Myocyte (in vitro differentiated cells): ENCODE results near the gene CDC5L. TPM values are rescaled to one million over a fixed set of nuclear protein-coding genes. Genes with fewer than 3 reads are reported as not detected.

Experiments used
- DNase-seq: peaks from one replicate; pipeline ENCODE4 v3.0.0-alpha.2; 2012; ENCODE audit warnings: low read depth
- total RNA-seq: library from RNA; depleted of rRNA; stranded (reverse); fragments of >200 nt; gene quantifications from 2 replicates; pipeline ENCODE4 v1.2.3, GENCODE V29; 2014

CDC5L gene
- total RNA-seq, 1 donor from 2014 or later = 23.6 TPM

DNA sequence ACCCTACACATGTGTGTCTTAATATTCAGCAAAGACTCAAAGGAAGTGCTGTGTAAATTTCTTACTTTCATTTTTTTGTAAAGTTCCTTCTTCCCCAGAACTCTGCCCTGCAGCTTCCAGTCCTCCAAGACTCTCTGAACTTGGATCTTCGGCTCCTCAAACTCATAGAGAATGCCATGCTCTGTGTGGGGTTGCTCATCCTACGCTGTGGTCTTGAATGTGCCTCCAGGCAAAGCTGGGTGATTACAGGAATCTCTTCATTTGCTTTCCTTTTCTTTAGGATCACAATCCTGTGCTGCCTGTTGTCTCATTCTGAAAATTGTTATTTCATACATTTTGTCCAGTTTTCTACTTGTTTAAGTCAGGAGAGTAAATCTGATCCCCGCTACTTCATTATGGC is 14.5 kb upstream of the CDC5L start:
- no peak for DNase-seq

DNA sequence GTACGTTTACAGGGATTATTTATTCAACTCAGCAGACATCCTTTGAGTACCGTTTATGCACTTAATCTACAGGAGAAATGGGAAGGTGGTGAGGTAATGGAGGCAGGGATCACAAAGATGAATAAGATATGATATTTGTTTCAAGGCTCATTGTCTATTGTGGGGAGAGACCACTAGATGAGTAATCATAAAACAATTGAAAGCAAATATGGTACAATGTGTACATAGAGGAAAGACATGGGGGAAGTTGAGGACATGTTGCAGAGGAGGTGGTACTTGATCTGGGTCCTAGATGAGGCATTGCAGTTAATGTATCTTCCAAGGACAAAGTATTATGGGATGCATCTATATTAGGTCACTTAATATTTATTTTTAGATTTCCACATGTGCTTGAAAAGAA is 13.7 kb upstream of the CDC5L start:
- no peak for DNase-seq

DNA sequence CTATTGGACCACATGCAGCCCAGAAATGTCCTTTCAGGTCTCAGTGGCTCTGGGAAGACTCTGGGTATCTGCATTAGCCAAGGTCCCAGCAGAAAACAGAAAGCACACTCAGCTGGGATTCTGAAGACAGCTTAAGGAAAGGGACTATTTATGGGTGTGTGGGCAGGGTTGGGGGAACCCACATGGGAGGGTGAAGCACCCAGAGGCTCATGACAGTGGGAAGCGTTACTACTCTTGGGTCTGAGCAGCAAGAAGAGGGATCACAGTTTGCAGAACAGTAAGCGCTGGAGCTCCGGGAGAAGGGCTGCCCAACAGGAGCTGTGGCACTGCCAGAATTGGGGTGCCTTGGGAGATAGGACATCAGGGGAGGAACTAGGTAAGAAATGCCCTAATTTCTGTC is 12.4 kb upstream of the CDC5L start:
- no peak for DNase-seq

DNA sequence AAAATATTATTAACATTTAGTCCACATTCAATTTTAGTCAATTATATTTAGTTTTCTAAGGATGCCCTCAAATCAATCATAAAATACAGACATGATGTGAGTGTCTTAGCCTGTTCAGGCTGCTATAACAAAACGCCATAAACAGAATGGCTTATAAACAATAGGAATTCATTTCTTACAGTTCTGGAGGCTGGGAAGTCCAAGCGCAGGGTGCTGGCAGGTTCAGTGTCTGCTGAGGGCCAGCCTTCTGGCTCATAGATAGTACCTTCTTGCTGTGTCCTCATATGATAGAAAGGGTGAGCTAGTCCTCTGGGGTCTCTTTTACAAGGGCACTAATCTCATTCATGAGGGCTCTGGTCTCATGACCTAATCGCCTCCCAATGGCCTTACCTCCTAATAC is 10.0 kb upstream of the CDC5L start:
- DNase-seq = no peak

DNA sequence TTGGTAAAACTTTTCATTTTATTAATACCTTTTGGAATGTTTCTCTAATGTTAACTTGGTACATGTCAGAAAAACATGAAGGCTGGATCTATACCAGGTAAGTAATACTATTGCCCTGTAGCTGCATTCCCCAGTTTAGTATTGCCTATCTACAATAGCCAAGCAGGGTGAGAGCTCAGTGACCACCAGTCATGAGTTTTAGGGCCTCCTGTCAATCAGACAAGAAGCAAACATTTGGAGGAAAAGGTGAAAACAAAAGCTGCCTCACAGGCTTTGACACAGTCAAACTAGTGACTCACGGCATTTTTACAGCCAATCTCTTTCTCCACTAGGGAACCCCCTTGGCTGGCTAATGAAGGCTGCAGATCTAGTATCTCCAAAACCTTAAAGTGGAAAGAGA is 9.5 kb upstream of the CDC5L start:
- DNase-seq = no peak

DNA sequence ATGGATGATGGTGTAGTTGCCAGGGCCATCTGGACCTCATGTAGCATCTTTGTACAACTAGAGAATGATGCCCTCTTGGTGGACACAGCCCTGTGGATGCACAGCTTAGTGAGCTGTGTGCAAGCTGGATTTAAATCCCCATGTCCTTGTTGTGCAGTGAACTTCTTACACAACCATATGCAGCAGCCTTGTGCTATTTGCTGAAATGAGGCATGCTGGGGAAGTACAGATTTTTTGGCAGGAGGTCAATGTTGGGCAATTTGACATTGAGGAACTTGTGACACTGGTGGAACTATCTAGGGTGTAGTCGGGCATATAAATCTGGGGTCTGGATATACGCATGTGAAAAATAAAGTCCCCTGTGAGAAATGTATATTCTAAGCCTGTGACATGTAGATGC is 5.8 kb upstream of the CDC5L start:
- no peak for DNase-seq

DNA sequence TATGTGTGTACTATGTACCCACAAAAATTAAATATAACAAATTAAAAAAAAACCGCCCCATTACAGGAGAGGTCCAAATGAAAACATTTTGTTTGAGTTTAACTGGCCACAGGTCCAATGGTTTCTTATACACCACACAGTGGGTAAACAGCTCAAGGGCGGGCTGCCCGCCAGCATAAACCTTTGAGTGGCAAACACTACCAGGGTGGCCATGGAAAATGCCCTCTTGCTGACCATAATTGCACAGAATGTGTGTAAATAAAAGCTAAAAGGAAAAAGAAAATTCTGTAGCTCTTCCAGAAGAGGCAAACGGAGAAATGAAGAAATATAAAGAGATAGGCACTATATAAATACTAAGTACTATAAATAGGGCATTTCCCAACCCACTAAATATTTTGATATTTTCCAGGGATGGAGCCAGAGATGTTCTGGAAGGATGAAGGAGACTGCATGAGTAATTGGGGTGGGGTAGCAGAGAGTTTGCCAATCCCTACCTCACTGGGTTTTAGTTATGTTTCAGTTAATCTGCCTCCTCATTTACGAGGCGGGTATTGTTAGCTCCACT is 1.1 kb upstream of the CDC5L start:
- peak; percentile 21 for DNase-seq

DNA sequence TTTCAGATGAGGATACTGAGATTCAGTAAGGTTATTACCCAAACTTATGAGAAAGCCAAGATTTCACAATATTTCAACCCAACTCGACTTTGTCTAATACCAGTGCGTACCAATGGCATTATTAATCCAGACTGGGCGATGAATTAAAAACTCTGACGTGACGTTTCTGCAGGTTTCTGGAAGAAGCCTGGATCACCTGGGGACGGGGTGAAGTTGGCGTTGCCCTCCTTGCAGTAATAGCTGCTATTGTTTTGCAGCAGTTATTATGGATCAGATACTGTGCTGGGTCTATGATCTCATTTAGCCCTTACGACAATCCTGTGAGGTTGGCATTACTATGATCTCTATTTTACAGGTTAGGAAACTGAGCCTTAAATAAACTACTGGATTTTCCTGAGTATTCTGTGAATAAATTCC is 569 bp upstream of the CDC5L start:
- no peak for DNase-seq

DNA sequence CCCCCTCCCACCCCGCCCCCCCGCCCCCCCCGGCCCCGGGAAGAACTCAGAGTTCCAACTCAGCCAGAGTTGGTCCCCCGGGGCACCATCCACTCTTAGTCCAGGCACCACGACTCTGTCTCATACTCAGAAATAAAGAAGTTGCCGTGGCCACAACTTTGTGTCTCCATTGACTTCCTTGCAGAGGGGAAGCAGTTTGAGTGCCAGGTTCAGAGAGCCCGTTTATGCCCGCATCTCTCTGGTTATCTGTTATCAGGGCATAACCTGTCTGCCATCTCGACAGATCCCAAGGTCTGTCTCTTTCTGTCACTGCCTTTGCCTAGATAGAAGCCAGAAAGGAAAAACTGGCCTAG is 605 bp downstream of the CDC5L start:
- no peak for DNase-seq

DNA sequence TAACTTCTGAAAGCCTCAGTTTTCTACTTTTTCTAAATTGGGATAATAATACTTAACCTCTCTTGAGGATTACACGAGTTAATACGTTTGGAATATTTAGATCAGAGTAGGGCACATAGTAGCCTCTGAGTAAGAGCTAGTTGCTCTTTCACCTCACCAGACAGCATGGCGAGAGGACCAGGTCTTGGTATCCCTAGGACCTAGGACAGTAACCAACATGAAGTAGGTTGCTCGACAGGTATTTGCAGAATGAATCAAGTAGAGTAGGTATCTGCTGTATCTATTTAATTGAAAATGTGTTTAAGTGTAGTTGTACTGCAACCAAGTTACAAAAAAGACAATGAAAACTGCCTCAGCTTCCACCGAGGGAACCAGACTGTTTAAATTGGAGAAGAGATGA is 1.4 kb downstream of the CDC5L start:
- no peak for DNase-seq

DNA sequence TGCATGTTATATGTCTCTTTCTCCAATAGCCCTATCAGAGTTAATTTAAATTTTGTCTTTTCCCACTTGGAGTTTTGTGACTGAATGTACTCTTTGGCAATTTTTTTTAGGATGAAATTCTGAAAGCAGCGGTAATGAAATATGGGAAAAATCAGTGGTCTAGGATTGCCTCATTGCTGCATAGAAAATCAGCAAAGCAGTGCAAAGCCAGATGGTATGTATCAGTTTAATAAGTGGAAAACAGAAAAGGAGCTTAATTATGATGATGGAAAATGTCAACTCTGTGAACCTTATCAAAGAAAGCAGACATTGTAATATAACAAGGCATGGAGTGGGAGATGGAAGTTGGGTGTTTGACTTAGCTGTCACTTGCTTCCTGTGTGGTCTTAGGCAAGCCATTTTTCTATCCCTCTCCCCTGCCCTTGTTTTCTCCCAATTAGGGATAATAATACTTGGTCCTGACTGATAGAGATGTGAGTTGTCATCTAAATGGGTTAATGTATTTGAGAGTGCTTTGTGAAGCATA is 2.7 kb downstream of the CDC5L start:
- no peak for DNase-seq

DNA sequence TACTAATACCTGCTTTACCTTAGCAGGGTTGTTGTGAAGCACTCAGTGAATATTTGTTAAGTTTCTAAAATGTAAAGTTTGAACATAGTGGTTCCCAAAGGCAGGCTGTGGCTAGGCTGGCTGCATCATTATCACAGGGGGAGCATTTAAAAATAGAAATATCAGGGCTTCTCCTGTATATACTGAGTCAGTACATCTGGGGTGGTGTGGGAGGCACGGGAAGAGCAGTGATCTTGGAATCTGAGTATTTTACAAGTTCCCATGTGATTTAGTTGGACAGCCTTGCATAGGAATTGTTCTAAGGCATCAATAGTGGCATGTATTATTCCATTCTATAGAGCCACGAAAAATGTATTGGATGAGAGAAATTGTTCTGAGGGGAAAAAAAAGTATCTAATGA is 8.0 kb downstream of the CDC5L start:
- DNase-seq = no peak

DNA sequence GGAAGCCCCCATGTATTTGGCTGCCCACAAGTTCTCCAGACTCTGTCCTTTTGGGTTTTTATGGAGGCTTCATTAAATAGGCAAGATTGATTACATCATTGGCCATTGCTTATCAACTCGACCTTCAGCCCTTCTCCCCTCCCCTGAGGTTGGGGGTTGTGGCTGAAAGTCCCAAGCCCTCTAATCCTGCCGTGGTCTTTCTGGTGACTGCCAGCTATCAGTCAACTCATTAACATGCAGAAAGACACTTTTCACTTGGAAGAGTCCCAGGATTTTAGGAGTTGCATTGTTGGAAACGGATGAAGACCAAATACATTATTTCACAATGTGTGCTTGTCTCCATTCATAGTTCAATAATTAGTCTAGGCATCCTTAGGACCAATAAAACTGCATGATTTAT is 9.5 kb downstream of the CDC5L start:
- DNase-seq = no peak

DNA sequence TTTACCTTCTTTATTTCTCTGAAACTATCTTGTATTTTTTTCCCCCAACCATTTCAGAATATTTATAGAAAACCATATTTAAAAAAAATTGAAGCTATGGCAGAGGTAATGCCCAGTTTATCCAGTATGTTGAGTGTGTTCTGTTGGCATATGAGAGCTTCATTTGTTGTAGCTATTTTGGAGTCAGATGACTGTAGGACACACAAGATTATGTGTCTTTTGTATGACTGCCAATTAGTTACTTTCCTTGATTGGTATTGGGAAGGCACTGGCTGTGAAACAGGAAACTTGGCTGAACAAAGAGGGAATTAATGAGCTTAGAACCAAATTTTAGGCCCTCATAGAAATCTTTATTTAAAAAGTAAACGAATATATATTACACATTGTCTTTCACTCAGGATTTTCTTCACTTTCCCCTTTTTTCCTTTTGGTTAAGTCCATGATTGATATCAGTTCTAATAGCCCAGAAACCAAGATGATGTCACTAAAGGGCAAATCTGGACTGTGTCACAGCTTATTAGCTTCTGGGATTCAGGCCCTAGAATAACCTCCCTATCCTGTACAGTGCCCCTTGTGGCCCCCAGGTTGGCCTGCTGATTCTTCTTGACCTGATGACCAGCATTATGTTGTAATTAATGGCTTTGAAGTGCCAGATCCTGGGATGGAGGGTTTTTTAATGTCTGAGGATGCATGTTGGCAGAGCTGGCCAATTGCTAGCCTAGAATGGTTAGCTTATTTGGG is 10.1 kb downstream of the CDC5L start:
- no peak for DNase-seq

DNA sequence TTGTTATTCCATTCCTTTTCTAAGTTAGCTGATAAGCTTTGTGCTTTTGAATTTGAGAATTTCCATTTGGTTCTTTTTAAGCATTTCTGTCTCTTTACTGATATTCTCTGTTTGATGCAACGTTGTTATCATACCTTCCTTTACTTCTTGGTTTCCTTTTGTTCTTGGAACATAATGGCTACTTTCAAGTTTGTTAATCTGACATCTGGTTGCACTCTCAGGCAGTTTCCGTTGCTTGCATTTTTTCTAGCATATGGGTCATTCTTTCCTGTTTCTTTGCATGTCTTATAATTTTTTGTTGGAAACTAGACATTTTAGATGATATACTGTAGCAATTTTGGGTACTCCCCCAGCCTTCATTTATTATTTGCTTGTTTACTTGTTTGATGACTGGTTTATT is 12.5 kb downstream of the CDC5L start:
- no peak for DNase-seq

DNA sequence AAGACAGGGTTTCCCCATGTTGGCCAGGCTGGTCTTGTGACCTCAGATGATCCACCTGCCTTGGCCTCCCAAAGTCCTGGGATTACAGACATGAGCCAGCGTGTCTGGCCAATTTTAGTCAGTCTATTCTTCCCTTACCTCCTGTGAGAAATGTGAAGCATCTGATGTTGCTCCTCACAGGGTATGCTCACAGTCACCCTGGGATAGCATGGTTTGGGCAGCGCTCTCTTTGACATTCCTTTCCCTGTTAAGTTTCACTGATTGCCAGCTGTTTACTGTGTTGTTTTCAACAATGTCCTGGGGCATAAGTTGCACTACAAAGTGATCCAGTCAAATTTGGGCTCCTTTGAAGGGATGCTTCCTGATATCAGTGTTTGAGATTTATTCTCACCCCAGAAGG is 13.1 kb downstream of the CDC5L start:
- DNase-seq = no peak

DNA sequence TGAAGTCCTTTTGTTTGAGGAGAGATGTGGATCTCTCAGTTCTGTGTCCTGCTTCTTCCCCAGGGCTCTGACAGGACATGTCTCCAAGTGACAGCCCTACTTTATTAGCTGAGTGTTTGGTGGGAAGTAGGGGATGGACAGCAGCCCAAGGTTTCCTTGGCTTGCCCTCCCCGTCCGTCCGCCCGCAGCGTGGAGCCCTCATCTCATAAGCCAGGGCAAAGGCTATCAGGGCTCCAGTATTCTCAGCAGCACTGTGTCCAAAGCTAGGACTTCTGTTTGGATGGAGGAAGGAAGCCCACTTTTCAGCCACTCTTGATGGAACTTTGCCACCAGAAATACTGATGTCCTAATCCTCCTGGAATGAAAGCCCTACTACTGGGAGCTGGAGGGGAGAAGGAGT is 13.6 kb downstream of the CDC5L start:
- DNase-seq = no peak

DNA sequence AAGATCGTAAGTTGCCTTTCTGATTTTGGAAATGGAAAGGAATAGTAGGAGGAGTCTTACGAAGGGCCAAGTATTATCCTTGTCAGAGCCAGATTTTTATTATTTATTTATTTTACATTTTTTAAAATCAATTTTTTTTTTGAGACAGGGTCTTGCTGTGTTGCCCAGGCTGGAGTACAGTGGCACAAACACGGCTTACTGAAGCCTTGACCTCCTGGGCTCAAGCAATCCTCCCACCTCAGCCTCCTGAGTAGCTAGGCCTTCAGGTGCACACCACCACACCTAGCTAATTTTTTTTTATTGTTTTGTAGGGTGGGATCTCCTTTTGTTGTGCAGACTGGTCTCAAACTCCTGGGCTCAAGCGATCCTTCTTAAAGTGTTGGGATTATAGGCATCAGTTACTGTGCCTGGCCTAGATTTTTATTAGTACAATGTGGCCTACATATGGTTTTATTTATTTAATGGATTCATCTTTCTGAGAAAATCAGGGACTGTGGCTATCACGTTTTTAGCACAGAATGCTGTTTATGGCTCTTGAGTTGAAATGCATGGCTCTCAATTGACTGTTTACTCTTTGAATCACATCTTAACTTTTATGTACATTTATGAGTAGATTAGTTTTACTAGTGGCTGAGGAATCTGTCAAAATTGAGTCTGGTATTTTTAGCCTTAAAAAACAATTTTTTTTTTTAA is 16.7 kb downstream of the CDC5L start:
- DNase-seq = no peak

DNA sequence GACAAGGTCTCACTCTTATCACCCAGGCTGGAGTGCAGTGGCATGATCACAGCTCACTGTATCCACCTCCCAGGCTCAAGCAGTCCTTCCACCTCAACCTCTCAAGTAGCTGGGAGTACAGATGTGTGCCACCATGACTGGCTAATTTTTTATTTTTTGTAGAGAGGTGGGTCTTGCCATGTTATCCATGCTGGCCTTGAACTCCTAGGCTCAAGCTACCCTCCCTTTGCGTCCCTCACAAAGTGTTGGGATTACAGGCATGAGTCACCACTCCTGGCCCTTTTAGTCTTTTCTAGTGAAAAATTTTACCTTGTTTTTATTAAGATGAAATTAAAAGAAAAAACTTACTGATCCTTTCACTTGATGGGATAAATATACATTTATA is 17.2 kb downstream of the CDC5L start:
- DNase-seq = no peak

DNA sequence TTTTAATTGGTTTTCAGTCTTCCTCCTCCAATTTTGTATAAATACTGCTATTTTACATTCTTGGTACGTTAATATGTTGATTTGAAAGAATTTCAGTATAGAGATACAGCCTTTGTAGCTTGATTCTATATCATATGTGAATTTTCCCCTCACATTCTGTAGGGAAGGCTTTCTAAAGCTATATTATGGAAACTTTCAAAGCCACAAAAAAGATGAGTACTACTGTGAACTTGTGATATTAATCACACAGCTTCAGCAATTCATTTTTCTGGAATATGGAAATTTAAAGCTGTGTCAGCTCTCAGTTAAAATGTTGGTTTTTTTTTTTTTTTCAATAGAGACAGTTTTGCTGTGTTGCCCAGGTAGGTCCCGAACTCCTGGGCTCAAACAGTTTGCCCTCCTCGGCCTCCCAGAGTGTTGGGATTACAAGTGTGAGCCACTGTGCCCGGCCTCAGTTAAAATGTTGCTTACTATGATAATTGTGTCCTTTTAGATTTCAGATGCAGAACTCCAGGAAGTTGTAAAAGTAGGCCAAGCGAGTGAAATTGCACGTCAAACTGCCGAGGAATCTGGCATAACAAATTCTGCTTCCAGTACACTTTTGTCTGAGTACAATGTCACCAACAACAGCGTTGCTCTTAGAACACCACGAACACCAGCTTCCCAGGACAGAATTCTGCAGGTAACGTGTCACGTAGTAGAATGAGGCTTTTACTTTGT is 20.6 kb downstream of the CDC5L start:
- DNase-seq = no peak

DNA sequence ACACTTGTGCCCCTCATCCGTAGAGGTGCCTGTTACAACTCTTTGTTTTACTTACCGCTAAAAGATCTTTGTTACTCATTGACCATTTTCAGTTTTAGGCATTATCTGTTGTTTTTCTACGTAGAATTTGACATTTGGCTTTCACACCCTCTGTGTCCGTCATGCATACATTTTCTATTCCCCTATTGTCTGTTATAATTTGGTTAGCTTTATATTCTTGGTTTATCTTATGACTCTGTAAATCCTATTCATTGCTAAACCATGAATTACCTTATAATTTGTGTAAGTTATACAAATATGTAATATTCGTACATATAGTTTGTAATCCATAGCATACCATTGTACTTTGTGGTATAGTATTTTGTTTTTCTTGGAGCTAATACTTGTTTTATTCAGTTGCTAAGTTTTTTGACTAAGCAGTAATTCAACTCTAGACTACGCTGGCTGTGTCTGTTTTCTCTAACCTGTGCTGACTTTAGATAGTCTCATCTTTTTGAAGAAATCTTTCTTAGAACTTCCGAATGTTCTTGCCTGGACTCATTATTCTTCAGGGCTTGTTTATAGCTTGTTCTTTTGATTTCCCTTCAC is 21.8 kb downstream of the CDC5L start:
- DNase-seq = no peak

DNA sequence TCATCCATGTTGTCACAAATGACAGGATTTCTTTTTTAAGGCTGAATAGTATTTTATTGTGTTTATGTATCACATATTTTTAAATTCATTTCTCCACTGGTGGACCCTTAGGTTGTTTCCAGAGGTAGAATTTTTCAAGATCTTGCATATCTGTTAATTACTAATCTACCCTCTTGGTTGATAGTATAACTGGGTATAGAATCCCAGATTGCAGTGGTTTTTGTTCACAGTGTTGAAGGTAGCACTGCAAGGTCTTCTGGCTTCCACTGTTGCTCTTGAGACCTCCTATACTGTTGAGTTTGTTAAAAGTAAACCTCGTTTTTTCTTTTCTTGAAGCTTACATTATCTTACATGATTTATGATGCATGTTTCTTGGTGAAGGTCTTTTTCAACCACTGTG is 22.9 kb downstream of the CDC5L start:
- DNase-seq = no peak
